A673 (cell line): Measurements from ENCODE around the gene KCTD3.

Source experiments
- EZH2 ChIP-seq: fragments of 200-600 bp; sonication (generic); IDR thresholded peaks from 2 replicates; pipeline ENCODE4 v1.6.1; 2017; ENCODE audit warnings: borderline replicate concordance, low read depth, mild to moderate bottlenecking, mixed read lengths, antibody characterized with exemption, low read length; ENCODE audit not compliant: poor library complexity, severe bottlenecking
- TF ChIP-seq, protein P1 (sequence below): fragments of 300-800, 200-600 bp; sonication (generic); conservative IDR thresholded peaks from 2 replicates; pipeline ENCODE4 v1.5.1; 2017; ENCODE audit warnings: low read depth, mild to moderate bottlenecking, antibody characterized with exemption, low read length, moderate library complexity, mixed read lengths

DNA sequence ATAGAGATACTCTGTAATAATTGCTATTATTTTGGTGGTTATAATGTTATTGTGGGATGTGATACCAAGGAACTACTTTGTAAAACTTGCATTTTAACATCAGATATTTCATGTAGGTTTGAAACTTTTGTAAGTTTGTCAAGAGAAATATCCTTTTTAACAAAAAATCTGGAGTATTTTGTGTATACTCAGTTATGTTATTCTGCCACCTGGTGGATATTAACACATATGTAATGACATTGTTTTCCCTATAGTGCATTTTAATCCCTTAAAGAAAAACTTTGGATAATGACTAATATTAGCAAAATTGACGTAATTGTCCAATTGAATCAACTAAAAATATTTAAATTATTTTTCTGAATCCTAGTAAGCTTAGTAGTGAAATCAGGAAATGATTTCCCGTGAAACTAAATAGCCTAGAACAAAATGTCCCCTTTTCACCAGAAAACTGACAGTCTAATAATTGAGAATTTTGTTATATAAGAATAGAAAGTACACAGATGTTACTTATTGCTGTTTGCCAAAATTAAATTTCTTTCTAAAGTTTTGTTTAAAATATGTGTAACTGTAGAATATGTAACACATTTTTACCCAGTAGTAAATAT, 39.6 kb downstream of the KCTD3 start:
- TF ChIP-seq, protein P1, sequence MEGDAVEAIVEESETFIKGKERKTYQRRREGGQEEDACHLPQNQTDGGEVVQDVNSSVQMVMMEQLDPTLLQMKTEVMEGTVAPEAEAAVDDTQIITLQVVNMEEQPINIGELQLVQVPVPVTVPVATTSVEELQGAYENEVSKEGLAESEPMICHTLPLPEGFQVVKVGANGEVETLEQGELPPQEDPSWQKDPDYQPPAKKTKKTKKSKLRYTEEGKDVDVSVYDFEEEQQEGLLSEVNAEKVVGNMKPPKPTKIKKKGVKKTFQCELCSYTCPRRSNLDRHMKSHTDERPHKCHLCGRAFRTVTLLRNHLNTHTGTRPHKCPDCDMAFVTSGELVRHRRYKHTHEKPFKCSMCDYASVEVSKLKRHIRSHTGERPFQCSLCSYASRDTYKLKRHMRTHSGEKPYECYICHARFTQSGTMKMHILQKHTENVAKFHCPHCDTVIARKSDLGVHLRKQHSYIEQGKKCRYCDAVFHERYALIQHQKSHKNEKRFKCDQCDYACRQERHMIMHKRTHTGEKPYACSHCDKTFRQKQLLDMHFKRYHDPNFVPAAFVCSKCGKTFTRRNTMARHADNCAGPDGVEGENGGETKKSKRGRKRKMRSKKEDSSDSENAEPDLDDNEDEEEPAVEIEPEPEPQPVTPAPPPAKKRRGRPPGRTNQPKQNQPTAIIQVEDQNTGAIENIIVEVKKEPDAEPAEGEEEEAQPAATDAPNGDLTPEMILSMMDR = peak; percentile 62
- TF ChIP-seq EZH2 = no peak
